Thoracic aorta (tissue), 2 donors: Measurements from ENCODE around the gene NDUFC2. TPM values are rescaled to one million over a fixed set of nuclear protein-coding genes. Genes with fewer than 3 reads are reported as not detected.

Experiments used
- ATAC-seq: fragments of 150-250 bp; one replicate; pipeline ENCODE4 v1.8.0; 2017; ENCODE audit warnings: low read depth; ENCODE audit not compliant: insufficient number of reproducible peaks, low FRiP score
- DNase-seq: peaks from one replicate; pipeline ENCODE4 v3.0.0-alpha.2; 2020; ENCODE audit warnings: low spot score
- H3K27ac ChIP-seq, 2 donors: fragments of 200-600 bp; sonication (generic); 1 replicate in 1 of 2; 2 replicates in 1 of 2; pipeline ENCODE4 v1.5.1; 2016; ENCODE audit warnings: mild to moderate bottlenecking in 2 of 2, moderate library complexity in 2 of 2
- H3K27me3 ChIP-seq: fragments of 200-600 bp; sonication (generic); replicated peaks from 2 replicates; pipeline ENCODE4 v1.6.0; 2016; ENCODE audit warnings: mild to moderate bottlenecking; ENCODE audit not compliant: insufficient read depth
- H3K36me3 ChIP-seq: fragments of 200-600 bp; sonication (generic); one replicate; pipeline ENCODE4 v1.5.1; 2016
- H3K4me1 ChIP-seq, 2 donors: fragments of 200-600 bp; sonication (generic); 1 replicate in 1 of 2; 2 replicates in 1 of 2; pipeline versions ENCODE4 v1.5.1 to v1.6.0; 2016; ENCODE audit warnings: low read depth in 2 of 2, mild to moderate bottlenecking in 1 of 2; ENCODE audit not compliant: control insufficient read depth in 1 of 2
- H3K4me3 ChIP-seq: fragments of 200-600 bp; sonication (generic); 2 replicates; pipeline ENCODE4 v1.5.1; 2016; ENCODE audit warnings: mild to moderate bottlenecking
- H3K9me3 ChIP-seq: fragments of 200-600 bp; sonication (generic); 2 replicates; pipeline ENCODE4 v1.5.1; 2016
- CTCF ChIP-seq: fragments of 200-600 bp; sonication (generic); IDR thresholded peaks from one replicate; pipeline ENCODE4 v1.5.1; 2019; ENCODE audit warnings: antibody characterized with exemption
- total RNA-seq, 2 donors: library from RNA; depleted of rRNA; stranded (reverse); fragments of >200 nt; gene quantifications; one replicate each; pipeline versions ENCODE4 v1.1.0 to v1.2.3, GENCODE V29; 2016

The NDUFC2 gene
- total RNA-seq: 10 to 100 TPM; 42.4 to 62.0 TPM

- Histone ChIP-seq H3K9me3 (no peaks in the 10 kb centered on the region), H3K36me3 (no peaks in the 10 kb centered on the region), H3K27me3 (no peaks in the 10 kb centered on the region), H3K27ac (peak within 1 kb of the TSS; percentile 83 to 85), H3K4me3 (peak within 1 kb of the TSS; percentile 93), H3K4me1 (peaks cover 25 to 43% of the 10 kb centered on the region in 2 donors)
- DNase-seq (peak; percentile 31), ATAC-seq (peak; percentile 68)
- TF ChIP-seq CTCF: peak; percentile 15
These were observed at the start of gene NDUFC2 for GRCh38 chr11:78079232-78080083. Gene NDUFC2, minus strand, starts transcription at chr11:78079862. Its CDS starts 118 bp downstream, at chr11:78079744.

DNA sequence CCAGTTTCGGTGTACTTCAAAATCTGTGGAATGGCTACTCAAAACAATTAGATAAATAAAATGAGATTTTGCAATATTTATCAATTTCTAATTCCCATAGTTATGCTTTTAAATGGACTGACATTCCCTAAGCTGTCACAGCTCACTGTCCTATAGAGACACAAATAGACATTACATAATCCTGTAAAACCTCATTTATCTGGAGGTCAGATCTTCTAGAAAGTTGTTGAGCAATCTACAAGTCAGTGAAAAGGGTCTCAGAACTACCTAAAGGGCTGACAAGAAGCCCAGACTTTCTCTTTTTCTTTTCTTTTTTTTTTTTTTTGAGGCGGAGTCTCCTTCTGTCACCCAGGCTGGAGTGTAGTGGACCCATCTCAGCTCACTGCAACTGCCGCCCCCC lies 47.7 kb upstream of the NDUFC2 start:
- Histone ChIP-seq H3K27ac (no peak overlapping the region), H3K9me3 (no peaks in the 10 kb centered on the region), H3K27me3 (no peaks in the 10 kb centered on the region), H3K36me3 (no peaks in the 10 kb centered on the region), H3K4me3 (no peak overlapping the region), H3K4me1 (no peaks in the 10 kb centered on the region)
- TF ChIP-seq CTCF: no peak
- DNase-seq (no peak), ATAC-seq (no peak)

DNA sequence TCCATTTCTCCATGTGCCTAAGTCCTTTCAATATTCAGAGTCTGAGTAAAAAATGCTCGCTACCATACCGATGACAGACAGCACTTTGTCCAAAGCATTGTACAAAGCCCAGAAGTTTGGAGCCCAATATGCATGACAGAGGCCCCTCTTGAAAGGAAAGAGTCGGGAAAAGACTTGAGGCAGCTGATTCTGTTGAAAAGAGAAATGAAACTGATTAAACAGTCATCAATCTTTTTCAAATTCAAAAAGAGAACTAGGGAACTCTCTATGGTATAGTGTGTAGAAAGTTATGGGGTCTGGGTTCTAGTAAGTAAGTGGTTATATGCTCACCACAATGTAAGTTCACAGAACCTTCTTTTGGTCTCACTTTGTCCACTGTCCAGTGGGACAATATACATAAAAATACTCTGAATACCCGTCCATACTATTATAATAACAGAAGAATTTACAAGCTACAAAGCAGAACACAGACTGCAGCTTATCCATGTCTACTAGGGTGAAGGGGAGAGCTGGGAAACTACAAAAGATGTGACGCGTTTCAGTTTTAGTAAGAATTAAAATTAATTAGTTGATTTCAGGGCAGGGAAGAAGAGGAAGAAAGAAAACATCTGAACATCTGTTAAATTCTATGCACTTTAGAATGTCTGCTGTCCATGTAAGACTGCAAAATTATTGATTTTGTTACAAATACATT lies 33.1 kb upstream of the NDUFC2 start:
- TF ChIP-seq CTCF: no peak
- Histone ChIP-seq H3K4me1 (no peaks in the 10 kb centered on the region), H3K27ac (no peak overlapping the region), H3K4me3 (no peak overlapping the region), H3K36me3 (no peaks in the 10 kb centered on the region), H3K9me3 (no peaks in the 10 kb centered on the region), H3K27me3 (no peaks in the 10 kb centered on the region)
- ATAC-seq: no peak
- DNase-seq: no peak

- no peak for DNase-seq
- Histone ChIP-seq H3K9me3 (no peaks in the 10 kb centered on the region), H3K36me3 (no peaks in the 10 kb centered on the region), H3K4me3 (no peak overlapping the region), H3K4me1 (no peaks in the 10 kb centered on the region), H3K27ac (no peak overlapping the region), H3K27me3 (no peaks in the 10 kb centered on the region)
- no peak for ATAC-seq
- no peak for TF ChIP-seq CTCF
These were observed 31.6 kb upstream of the NDUFC2 start for GRCh38 chr11:78111298-78111697.

DNA sequence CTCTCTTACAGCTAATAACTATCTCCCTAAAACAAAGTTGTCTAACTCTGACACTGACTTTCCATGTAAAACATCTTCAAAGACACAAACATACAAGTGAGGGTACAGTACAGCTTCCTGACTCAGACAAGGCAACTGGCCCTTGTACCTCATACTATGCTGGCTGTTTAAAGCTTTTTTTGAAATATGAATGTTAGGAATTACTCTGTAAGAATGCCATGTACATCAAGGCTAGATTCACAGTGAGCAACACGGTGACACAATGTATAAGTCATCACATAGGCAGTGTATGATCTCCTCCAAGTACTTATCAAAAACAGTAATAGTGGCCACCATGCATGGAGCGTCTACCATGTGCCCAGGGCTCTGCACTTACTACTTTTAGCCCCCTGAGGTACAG lies 31.2 kb upstream of the NDUFC2 start:
- no peak overlapping the region for H3K4me3 ChIP-seq
- no peak for TF ChIP-seq CTCF
- H3K4me1 ChIP-seq: no peaks in the 10 kb centered on the region
- H3K9me3 ChIP-seq: no peaks in the 10 kb centered on the region
- ATAC-seq (no peak), DNase-seq (no peak)
- no peak overlapping the region for H3K27ac ChIP-seq
- no peaks in the 10 kb centered on the region for H3K27me3 ChIP-seq
- H3K36me3 ChIP-seq: no peaks in the 10 kb centered on the region
